ENCODE results near the gene AAK1.

GRCh38 chr2:69575926-69576325 lies 67.6 kb downstream of the AAK1 start:
- TF ChIP-seq CTCF (IDR thresholded peaks at IDR 0.05) (no peak), POLR2A (IDR thresholded peaks at IDR 0.05) (no peak)

All from esophagus squamous epithelium (tissue), 4 donors.